ENCODE measurements around the gene TADA2A. TPM values are rescaled to one million over a fixed set of nuclear protein-coding genes. Genes with fewer than 3 reads are reported as not detected.
A peak's percentile ranks its signal among the peaks of the same experiment; 100 is the strongest.

Gene TADA2A
- total and polyA plus RNA-seq, 2 experiments from 2014 or later, result 16.1 to 20.6 TPM

- no peaks in the 10 kb centered on the region for H3K27me3 ChIP-seq
- TF ChIP-seq CTCF (IDR thresholded peaks at IDR 0.05; ENCODE audit: low read depth, low read length), result no peak
- peak in 1 of 2 donors; percentile 56 for DNase-seq (ENCODE audit: low read depth in 1 of 2, low spot score in 1 of 2)
- no peaks in the 10 kb centered on the region for H3K9me3 ChIP-seq (ENCODE audit: low read depth)
- H3K4me3 ChIP-seq, result no peak overlapping the region
- H3K36me3 ChIP-seq, result no peaks in the 10 kb centered on the region
- no peak overlapping the region for H3K27ac ChIP-seq
- peaks cover 22% of the 10 kb centered on the region for H3K4me1 ChIP-seq (ENCODE audit: low read depth)
These were observed 86.8 kb downstream of the TADA2A start for GRCh38 chr17:37493249-37494027.

- Histone ChIP-seq H3K9me3 (ENCODE audit: low read depth) (no peaks in the 10 kb centered on the region), H3K36me3 (no peaks in the 10 kb centered on the region), H3K27me3 (no peaks in the 10 kb centered on the region), H3K4me3 (no peak overlapping the region), H3K27ac (no peak overlapping the region), H3K4me1 (ENCODE audit: low read depth) (peaks cover 20% of the 10 kb centered on the region)
- no peak for TF ChIP-seq CTCF (IDR thresholded peaks at IDR 0.05; ENCODE audit: low read depth, low read length)
- peak in 1 of 2 donors; percentile 47 for DNase-seq (ENCODE audit: low read depth in 1 of 2, low spot score in 1 of 2)
These were observed 87.7 kb downstream of the TADA2A start for GRCh38 chr17:37494401-37494831.

GRCh38 chr17:37494971-37495370, 88.3 kb downstream of the TADA2A start:
- H3K4me1 ChIP-seq (ENCODE audit: low read depth), result peaks cover 20% of the 10 kb centered on the region
- no peak overlapping the region for H3K4me3 ChIP-seq
- no peak for DNase-seq (ENCODE audit: low read depth in 1 of 2, low spot score in 1 of 2)
- H3K27ac ChIP-seq, result no peak overlapping the region
- TF ChIP-seq CTCF (IDR thresholded peaks at IDR 0.05; ENCODE audit: low read depth, low read length), result no peak
- H3K36me3 ChIP-seq, result no peaks in the 10 kb centered on the region
- H3K9me3 ChIP-seq (ENCODE audit: low read depth), result no peaks in the 10 kb centered on the region
- no peaks in the 10 kb centered on the region for H3K27me3 ChIP-seq

GRCh38 chr17:37500378-37500777, 93.7 kb downstream of the TADA2A start:
- Histone ChIP-seq H3K27ac (no peak overlapping the region), H3K4me3 (no peak overlapping the region), H3K4me1 (ENCODE audit: low read depth) (no peaks in the 10 kb centered on the region), H3K9me3 (ENCODE audit: low read depth) (no peaks in the 10 kb centered on the region), H3K36me3 (no peaks in the 10 kb centered on the region), H3K27me3 (no peaks in the 10 kb centered on the region)
- TF ChIP-seq CTCF (IDR thresholded peaks at IDR 0.05; ENCODE audit: low read depth, low read length), result no peak
- no peak for DNase-seq (ENCODE audit: low read depth in 1 of 2, low spot score in 1 of 2)

GRCh38 chr17:37502009-37502936, 95.6 kb downstream of the TADA2A start:
- Histone ChIP-seq H3K4me3 (no peak overlapping the region), H3K9me3 (ENCODE audit: low read depth) (no peaks in the 10 kb centered on the region), H3K27me3 (no peaks in the 10 kb centered on the region), H3K27ac (no peak overlapping the region), H3K36me3 (no peaks in the 10 kb centered on the region), H3K4me1 (ENCODE audit: low read depth) (no peaks in the 10 kb centered on the region)
- no peak for TF ChIP-seq CTCF (IDR thresholded peaks at IDR 0.05; ENCODE audit: low read depth, low read length)
- DNase-seq (ENCODE audit: low read depth in 1 of 2, low spot score in 1 of 2), result no peak
